ENCODE data around the gene GTF2H2. TPM values are rescaled to one million over a fixed set of nuclear protein-coding genes. Genes with fewer than 3 reads are reported as not detected.
"Not testable (repeated sequence)": the region's sequence is repeated elsewhere in the genome, so short reads cannot be mapped to it uniquely, and the experiment has no call there.

The GTF2H2 gene
- total RNA-seq (10 to 100 TPM; 17.2 to 33.3 (median 23.0) TPM), polyA plus RNA-seq (1 to 10 TPM; 2.6 to 9.6 (median 5.8) TPM)
- long read RNA-seq, donor 1 = 0 reads
- long read RNA-seq, donor 2, partial matches to known transcripts = 0 of 1 reads
- long read RNA-seq, donor 2, other reads (novel, unspliced or antisense) = 0 of 1 reads

DNA sequence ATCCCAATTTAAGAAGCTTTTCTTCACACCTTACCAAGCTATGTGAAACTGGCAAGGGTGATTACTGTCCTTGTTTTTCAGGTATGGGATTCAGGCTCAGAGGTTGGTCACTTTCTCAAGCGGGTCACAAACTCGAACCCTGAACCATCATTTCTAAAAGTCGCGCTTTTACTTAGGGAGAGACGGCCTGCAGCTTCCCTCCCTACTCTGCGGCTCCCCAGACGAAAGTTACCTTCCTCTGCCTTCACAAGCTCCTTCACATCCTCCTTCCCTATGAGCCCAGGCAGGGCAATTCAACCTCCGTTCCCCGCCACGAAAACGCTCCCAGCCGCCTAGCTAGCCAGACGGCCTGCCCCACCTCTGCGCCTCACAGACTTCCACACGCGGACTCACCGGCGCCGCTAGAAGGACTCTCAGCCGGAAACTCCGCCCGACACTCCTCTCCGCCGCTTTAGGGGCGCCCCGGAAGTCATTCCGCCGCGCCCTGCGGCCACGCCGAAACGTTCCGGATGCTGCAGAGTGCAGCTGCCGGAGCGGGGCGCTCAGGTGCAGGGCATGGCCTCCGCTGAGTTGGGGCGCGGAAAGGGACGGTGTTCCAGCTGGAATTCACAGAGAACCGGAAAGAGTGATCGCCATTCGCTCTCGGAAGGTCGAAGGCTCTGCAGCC lies at the start of gene GTF2H2:
GTF2H2 (minus strand) TSS at position 415 of the 667 bp plus-strand sequence. CDS start 4,913 bp downstream, outside the sequence.
- DNase-seq; H3K27ac ChIP-seq; H3K27me3 ChIP-seq (replicated peaks in 1 of 7); H3K9me3 ChIP-seq; H3K4me3 ChIP-seq; intact Hi-C loops (cut with DNase I; ENCODE audit: low total_unique reads); H3K36me3 ChIP-seq; H3K4me1 ChIP-seq: not testable (repeated sequence)
- no CpG with 5 or more reads among the region's 46 CpGs for WGBS, 5 donors

DNA sequence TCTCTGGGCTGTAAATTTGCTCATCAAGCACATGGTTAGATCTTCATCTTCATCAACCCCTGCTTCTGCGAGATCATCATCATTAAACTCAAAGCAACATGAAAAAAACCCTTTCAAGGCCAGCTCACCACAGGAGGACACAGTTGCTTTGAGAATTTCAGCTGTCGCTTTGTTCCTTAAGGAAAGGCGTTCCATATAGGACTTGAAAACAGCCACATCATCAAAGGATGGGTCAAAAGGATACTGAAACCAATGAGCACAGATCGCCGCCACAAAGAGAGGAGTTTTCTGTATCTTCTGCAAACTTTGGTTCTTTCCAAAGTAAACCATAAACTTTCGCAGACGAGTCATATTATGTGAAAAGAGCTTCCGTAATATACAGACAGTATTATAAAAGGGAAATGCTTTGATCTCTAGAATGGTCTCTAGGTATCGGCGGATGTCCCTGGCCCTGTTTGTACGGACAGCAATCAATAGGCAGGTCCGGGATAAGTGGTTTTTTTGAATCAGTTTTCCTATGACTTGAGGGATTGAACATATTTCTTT lies 42.3 kb upstream of the GTF2H2 start:
- H3K36me3 ChIP-seq; intact Hi-C loops (cut with DNase I; ENCODE audit: low total_unique reads); H3K9me3 ChIP-seq; H3K27me3 ChIP-seq (replicated peaks in 1 of 7); H3K4me3 ChIP-seq; DNase-seq; H3K4me1 ChIP-seq; H3K27ac ChIP-seq: not testable (repeated sequence)
- WGBS, 5 donors = no CpG with 5 or more reads among the region's 12 CpGs

DNA sequence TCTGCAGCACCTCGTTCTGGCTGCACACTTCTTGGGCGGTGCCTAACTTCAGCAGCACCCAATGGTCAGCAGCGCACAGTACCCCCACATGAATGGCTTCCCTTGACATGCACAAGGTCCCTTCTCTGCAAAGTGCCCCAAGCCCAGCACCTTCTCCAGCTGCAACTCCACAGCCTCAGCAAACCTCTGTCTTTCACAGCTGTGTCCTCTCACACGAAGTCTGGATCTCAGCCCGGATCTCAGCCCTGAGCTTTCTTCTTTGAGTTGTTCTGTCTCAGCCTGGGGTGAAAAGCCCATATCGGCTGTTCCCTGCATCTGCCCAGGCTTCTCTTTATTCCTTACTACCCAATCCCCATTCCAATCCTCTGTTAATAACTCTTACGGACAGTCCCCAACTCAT lies 32.5 kb upstream of the GTF2H2 start:
- intact Hi-C loops (cut with DNase I; ENCODE audit: low total_unique reads) = not testable (repeated sequence)

DNA sequence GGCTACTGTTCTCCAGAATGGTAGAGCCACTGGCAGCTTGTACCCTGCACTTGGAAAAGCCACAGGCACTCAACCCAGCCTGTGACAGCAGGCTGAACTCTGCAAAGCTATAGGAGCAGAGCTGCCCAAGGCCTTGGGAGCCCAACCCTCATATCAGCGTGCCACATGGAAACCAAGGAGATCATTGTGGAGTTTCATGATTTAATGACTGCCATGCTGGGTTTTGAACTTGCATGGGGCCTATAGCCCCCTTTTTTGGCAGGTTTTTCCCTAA lies 30.4 kb upstream of the GTF2H2 start:
- DNase-seq; intact Hi-C loops (cut with DNase I; ENCODE audit: low total_unique reads); H3K27ac ChIP-seq; H3K4me1 ChIP-seq; H3K9me3 ChIP-seq; H3K4me3 ChIP-seq; H3K27me3 ChIP-seq (replicated peaks in 1 of 7); H3K36me3 ChIP-seq: not testable (repeated sequence)
- whole genome bisulfite sequencing, 5 donors = no CpG with 5 or more reads among the region's 1 CpG

More for the DNA sequence above, 32.5 kb upstream of the GTF2H2 start:
- not testable (repeated sequence) for H3K4me1 ChIP-seq; H3K9me3 ChIP-seq; H3K27me3 ChIP-seq (replicated peaks in 1 of 7); H3K36me3 ChIP-seq; H3K27ac ChIP-seq; DNase-seq; H3K4me3 ChIP-seq
- WGBS, 5 donors = no CpG with 5 or more reads among the region's 7 CpGs

DNA sequence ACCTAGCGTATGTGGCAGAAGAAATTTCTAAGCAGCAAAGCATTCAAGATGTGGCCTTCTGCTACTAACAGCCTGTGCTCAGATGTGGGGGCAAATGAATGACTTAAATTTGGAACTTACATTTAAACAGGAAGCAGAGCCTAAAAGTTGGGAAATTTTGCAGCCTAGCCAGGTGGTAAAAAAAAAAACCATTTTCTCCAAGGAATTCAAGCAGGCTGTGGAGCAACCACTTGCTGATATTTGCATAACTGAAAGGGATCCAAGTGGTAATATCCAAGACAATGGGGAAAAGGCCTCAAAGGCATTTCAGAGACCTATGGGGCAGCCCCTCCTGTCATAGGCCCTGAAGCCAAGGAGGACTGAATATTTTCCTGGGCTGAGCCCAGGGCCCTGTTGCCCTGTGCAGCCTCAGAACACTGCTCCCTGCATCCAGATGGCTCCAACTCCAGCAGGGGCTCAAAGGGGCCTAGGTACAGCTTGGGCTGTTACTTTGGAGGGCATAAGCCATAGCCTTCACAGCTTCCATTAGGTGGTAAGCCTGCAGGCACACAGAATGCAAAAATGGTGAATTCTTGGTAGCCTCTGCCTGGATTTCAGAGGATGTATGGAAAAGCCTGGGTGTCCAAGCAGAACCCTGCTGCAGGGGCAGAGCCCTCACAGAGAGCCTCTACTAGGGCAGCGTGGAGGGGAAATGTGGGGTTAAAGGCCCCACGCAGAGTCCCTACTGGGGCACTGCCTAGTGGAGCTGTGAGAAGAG lies 29.9 kb upstream of the GTF2H2 start:
- H3K4me1 ChIP-seq; H3K36me3 ChIP-seq; H3K27me3 ChIP-seq (replicated peaks in 1 of 7); H3K4me3 ChIP-seq; H3K9me3 ChIP-seq; intact Hi-C loops (cut with DNase I; ENCODE audit: low total_unique reads); H3K27ac ChIP-seq; DNase-seq: not testable (repeated sequence)
- WGBS, 5 donors = 95 to 100% (median 99%) methylated on average over 2 of the region's 3 CpGs; no CpG with 5 or more reads in 1 of the 5 donors

DNA sequence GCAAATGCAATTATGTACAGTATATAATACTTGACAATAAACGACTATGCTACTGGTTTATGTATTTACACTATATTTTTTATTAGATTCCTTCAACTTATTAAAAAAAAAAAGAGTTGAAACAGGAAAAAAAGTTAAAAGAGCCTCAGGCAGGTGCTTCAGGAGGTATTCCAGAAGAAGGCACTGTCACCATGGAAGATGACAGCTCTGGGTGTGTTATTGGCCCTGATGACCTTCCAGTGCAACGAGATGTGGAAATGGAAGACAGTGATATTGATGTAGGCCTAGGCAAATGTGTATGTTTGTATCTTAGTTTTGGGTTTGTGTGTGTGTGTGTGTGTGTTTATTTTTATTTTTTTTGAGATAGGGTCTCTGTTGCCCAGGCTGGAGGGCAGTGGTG lies 22.3 kb upstream of the GTF2H2 start:
- intact Hi-C loops (cut with DNase I; ENCODE audit: low total_unique reads); H3K4me1 ChIP-seq; H3K4me3 ChIP-seq; H3K27ac ChIP-seq; DNase-seq; H3K27me3 ChIP-seq (replicated peaks in 1 of 7); H3K36me3 ChIP-seq; H3K9me3 ChIP-seq: not testable (repeated sequence)
- 78 to 100% (median 86%) methylated on average over 1 of the region's 2 CpGs; no CpG with 5 or more reads in 1 of the 5 donors for WGBS, 5 donors

DNA sequence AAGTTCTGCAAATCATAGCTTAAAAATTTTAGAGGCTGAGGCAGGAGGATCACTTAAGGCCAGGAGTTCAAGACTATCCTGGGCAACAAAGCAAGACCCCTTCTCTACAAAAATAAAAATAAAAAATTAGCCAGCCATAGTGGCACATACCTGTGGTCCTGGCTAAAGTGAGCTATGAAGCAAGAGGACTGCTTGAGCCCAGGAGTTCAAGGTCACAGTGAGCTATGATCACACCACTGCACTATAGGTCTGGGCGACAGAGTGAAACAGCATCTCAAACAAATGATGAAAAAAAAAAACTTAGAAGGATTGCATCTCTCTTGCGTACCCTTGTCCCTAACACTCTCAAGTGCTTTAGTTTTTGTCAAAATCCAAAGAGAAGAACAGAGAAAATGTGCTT lies 21.3 kb upstream of the GTF2H2 start:
- WGBS, 5 donors = 93 to 100% (median 100%) methylated on average over 1 to 2 of the region's 2 CpGs; no CpG with 5 or more reads in 2 of the 5 donors
- intact Hi-C loops (cut with DNase I; ENCODE audit: low total_unique reads); H3K9me3 ChIP-seq; DNase-seq; H3K4me1 ChIP-seq; H3K4me3 ChIP-seq; H3K27me3 ChIP-seq (replicated peaks in 1 of 7); H3K36me3 ChIP-seq; H3K27ac ChIP-seq: not testable (repeated sequence)

DNA sequence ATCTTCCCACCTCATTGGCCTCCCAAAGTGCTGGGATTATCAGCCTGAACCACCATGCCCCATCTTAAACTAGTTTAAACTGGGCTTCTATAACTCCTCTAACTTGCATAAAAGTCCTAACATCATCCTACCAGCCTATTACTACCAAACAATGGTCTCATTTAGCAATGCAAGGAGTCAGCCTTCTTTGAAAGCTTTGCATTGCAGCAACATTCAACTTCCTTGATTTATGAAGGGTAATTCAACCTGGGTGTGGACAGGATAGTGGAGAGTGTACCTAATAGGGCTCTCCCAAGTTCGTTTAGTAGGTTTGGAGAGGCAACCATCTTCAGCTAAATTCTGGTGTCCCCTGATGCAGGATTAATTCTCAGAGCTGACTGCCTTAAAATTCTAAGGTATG lies 18.7 kb upstream of the GTF2H2 start:
- H3K9me3 ChIP-seq; DNase-seq; H3K27ac ChIP-seq; intact Hi-C loops (cut with DNase I; ENCODE audit: low total_unique reads); H3K4me3 ChIP-seq; H3K4me1 ChIP-seq; H3K27me3 ChIP-seq (replicated peaks in 1 of 7); H3K36me3 ChIP-seq: not testable (repeated sequence)
- no CpG with 5 or more reads among the region's 1 CpG for WGBS, 5 donors

DNA sequence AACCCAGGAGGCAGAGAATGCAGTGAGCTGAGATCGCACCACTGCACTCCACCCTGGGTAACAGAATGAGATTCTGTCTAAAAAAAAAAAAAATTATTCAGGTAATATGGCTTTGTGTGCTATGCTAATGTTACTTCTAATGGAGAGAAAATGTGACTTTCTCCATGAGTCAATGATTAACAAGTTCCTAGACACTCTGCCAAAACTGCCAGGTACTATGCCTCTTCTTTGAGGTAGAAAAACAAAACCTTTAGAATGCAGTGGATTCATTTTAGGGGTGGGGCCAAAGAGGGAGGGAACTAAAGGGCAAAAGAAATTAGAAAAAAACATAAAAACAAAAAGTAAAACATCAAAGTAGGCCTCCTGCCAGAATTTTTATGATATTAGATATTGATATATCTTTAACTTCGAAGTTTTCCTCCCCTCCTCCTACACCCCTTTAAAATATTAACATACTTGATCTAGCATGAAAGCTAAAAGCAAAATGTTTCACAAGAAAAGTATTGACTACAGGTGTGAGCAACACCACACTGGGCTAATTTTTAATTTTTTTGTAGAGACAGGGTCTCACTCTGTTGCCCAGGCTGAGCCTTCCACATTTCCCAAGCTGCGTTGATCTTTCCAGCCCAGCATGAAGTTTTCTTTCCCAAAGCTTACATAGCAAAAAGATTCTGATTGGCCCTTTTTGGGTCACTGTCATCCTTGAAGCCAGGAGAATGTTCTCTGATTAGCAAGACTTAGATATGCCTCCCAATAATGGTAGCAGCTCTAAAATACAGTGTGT lies 17.0 kb upstream of the GTF2H2 start:
- H3K27me3 ChIP-seq (replicated peaks in 1 of 7); H3K36me3 ChIP-seq; H3K4me1 ChIP-seq; H3K4me3 ChIP-seq; H3K9me3 ChIP-seq; H3K27ac ChIP-seq; intact Hi-C loops (cut with DNase I; ENCODE audit: low total_unique reads); DNase-seq: not testable (repeated sequence)
- no CpG with 5 or more reads among the region's 3 CpGs for WGBS, 5 donors

DNA sequence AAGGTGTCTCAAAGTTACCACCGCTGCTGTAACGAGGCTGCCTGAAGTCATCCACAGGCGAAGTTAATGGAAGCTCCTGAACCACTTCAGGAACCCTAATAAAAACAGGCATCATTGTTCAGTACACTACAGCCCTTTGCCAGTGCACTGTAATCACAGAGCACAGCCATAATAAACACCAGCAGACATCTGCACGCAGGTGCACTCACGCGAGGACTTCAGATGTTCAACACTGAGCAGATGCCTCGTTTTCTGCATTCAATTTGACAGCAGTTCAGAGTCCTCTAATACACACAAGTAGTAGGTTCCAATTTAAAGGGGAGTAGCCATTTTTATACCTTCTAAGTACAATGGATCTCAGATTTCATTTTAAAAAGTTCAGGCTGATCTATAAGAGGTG lies 15.4 kb upstream of the GTF2H2 start:
- H3K9me3 ChIP-seq; H3K4me3 ChIP-seq; H3K4me1 ChIP-seq; DNase-seq; H3K27me3 ChIP-seq (replicated peaks in 1 of 7); intact Hi-C loops (cut with DNase I; ENCODE audit: low total_unique reads); H3K36me3 ChIP-seq; H3K27ac ChIP-seq: not testable (repeated sequence)
- no CpG with 5 or more reads among the region's 7 CpGs for WGBS, 5 donors

DNA sequence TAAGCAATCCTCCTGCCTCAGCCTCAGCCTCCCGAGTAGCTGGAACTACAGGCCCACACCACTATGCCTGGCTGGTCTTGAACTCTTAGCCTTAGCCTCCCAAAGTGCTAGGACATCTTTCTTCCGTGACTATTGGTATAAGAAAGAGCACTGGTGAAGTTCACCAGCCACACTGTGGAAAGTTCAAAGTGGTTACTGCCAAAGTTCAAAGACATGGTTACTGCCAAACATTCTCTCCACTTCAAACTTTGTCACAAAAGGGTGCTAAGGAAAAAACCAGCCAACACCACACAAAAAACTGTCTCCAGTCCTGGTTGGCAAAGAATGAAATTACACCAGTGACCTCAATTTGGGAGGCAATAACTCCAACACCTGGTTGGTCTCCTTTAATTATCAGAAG lies 14.9 kb upstream of the GTF2H2 start:
- H3K27me3 ChIP-seq (replicated peaks in 1 of 7); H3K4me1 ChIP-seq; H3K27ac ChIP-seq; intact Hi-C loops (cut with DNase I; ENCODE audit: low total_unique reads); DNase-seq; H3K36me3 ChIP-seq; H3K9me3 ChIP-seq; H3K4me3 ChIP-seq: not testable (repeated sequence)
- no CpG with 5 or more reads among the region's 2 CpGs for WGBS, 5 donors

Data from spleen (tissue), 13 donors.